GM18507 (cell line): ENCODE measurements around the gene STARD13.

Source experiments
- DNase-seq: peaks from one replicate; pipeline ENCODE4 v3.0.0; 2011; ENCODE audit warnings: low read depth; ENCODE audit not compliant: insufficient read length; ENCODE audit errors: extremely low spot score
- FAIRE-seq: peaks from 2 replicates; lab custom pipeline; 2011; peaks lifted over from hg19 to GRCh38; lab: Jason Lieb, UNC

The STARD13 gene

GRCh38 chr13:33235564-33235963, 50.0 kb downstream of the STARD13 start:
- FAIRE-seq (no peak), DNase-seq (no peak)

GRCh38 chr13:33235078-33235477, 50.5 kb downstream of the STARD13 start:
- no peak for FAIRE-seq
- no peak for DNase-seq

DNA sequence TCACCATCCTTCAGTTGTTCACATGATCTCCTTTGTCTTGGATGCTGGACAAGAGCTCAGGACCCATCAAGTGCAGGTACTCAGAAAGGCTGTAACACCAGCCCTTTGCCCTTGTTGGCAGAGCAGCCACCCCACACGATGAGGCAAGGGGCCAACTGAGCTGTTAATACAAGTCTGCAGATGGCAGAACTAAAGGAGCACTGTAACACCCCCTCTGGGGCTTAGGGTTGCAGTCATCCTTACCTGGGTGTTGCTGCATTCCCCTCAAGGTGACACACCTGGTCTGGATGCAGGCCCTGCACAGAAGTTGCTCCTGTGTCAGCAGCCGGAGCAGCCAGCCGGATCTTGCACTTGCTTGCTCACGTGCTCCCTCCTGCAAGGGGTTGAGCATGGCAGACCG, 52.0 kb downstream of the STARD13 start:
- FAIRE-seq (no peak), DNase-seq (no peak)

GRCh38 chr13:33232883-33233282, 52.7 kb downstream of the STARD13 start:
- DNase-seq (no peak), FAIRE-seq (no peak)

DNA sequence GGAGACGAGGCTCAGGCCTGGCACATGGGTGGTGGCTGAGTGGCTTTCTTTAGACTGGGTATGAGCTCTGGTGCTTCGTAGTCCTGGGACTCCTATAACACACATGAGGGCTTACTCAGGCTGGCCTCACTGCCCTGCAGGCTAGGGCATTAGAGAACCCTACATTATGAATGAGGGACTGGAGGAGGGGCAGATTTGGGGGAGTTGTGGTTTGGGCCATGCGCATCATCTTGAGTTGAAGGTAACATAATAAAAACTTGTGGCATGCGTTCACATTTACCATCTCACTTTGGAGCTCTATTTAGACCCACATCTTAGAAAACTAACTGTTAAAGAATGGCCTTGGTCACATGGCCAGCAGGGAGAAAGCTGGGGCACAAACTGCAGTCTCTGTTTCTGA, 54.2 kb downstream of the STARD13 start:
- FAIRE-seq, result no peak
- no peak for DNase-seq

DNA sequence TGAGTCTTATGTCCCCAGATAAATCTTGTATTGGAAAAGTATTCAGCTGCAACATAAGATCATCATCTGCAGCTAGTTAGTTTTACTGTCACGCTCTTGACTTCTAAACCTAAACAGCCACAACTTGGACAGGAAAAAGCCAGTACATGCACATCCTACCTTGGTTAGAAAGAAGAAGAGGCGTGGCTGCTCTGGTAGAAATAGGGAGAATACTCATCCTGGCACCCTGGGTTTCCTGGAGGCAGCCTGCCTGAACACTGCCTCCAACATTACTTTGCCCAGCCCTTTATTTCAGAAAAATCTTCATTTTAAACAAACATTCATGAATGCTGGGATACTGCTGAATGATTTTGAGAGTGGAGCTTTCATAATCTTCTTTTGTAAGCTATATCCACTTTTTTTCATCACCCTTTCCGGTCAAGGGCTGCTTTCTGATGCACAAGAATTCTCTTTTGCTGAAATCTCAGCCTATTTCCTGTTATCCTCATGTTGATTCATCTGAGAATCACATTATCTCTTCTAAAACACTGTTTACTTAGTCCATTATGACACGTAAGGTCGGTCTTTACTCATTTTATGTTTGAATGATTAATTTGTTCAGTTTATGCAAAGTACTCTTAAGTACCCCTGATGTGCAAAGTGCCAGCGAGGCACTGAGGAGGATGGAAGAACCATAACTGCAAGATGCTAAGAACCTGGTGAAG, 55.2 kb downstream of the STARD13 start:
- no peak for FAIRE-seq
- no peak for DNase-seq

DNA sequence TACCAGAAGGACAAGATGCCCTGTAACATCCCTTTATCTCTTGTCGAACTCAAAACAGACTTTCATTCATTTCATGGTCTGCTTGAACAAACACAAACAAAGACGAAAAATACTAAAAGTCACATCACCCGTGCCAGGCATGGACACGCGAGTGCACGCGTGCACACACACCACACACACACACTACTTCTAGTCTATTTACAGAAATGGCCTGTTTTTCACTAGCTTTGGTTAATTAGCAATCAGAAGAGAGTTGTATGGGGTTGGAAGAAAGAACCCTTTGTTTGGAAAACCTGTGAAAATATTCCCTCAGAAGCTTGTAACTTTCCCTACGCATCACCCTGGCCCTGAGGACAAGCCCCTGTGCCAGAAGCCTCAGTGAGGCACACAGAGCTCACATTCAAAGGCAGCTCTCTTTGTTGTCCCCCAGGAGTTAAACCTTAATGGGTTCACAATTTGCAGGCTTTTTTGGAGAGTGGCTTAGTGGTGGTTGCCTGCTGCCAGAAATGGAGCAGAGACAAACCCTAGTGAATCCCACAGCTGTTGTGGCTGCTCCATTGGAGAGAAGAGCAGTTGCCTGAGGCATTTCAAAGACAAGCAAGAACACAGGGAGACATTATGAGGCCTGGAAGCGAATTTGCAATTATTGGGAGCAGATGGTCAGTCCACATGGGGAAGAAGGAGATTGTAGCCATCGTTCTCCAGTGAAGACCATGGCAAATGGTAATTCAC, 55.9 kb downstream of the STARD13 start:
- FAIRE-seq, result no peak
- DNase-seq, result no peak

DNA sequence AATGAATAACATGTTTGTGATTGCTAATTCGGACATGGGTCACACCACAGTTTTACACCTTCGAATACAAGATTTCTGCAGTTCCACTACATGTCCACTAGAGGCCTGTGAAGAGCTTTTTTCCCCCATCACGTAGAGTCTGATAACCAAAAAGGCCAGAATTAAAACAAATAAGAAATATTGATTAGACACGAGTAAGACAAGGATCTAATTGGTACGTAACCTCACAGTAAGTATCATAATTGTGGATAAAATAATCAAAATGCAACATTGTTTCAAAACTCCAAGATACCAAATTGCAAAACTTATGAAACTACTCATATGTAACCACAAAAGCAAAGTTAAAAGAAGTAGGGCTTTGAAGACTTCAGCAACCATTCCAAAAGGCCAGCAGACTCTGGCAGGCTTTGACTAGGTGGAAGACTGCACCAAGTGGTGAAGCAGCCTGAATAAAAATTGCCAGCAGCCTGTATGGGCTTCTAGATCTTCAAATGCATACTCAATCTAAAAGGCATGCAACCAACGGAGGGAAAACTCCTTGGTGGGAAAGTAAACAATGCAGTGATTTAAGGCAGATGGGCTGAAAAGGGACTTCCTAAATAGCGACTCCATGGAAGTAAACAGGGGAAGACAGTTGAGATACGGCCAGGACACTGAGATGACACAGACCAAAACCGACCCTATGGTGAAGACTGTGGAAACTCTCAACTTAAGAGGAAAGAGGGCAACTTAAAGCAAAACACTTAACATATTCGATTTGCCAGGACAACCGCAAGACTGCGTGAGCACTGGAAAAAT, 56.7 kb downstream of the STARD13 start:
- FAIRE-seq (peak; percentile 61), DNase-seq (no peak)

DNA sequence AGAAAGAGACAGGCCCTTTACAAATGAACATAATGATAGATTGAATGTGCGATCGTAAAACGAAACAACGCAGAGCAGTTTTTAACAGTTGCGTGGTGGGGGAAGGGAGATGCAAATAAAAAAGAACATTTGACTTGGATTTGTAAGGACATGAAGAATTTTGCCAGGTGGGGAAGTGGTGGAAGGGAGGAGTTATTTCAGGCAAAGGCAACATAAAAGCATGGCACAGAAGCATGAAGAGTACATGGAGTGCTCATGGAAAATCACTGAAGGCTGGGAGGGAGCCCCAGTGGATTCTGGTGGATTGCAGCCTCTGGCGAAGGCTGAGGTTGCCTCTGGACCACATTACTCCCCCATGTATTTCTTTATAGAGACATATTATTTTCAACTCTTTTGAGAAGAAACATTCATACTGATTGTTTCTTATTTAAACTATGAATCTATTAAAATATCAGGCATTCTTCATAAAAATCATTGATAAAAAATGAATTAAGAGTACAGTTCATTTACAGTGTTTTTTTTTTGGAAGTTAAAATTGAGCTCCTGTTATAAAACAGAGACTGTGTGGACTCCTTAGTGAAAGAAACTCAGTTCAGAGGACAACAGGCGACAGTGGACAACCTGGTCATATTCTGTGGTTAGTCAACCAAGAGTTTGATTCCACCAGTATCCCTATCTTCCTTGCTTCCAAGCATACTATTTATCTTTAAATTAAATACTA, 57.5 kb downstream of the STARD13 start:
- DNase-seq, result no peak
- no peak for FAIRE-seq

DNA sequence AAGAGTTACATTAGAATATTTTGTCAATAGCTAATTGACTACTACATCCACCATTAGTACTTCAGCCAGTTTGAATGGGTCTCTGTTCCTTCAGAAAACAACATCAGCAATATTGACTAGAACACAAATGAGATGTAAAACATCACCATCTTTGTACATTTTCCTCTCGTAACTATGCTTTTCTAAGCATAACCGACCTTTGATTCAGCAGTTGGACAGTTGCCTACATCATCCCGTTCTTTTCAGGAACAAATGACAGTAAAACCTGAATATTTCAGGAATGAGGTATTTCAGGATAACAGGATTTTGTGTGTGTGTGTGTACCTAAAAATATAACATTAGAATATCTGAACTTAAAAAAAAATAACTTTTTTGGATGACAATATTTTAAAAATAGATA, 60.9 kb downstream of the STARD13 start:
- no peak for FAIRE-seq
- DNase-seq, result no peak

DNA sequence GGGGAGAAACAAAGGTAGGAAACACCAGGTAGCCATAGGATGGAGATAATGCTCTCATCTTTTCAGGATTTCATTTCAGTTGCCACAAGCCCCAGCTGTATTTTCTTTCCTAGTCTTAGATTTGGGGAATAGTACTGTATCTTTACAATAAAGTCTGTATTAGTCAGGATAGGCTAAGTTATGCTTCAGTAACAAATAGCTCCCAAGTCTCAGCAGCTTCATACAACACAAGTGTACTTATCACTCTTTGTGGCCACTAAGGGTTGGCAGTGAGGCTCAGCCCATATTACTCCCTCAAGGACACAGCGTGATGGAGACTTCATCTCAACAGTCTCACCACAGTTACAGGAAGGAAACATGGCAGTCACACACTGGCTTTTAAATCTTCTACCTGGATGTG, 61.4 kb downstream of the STARD13 start:
- no peak for FAIRE-seq
- no peak for DNase-seq

- DNase-seq, result no peak
- FAIRE-seq, result no peak
These were observed 65.6 kb downstream of the STARD13 start for GRCh38 chr13:33219926-33220325.

- FAIRE-seq (no peak), DNase-seq (no peak)
These were observed 67.1 kb downstream of the STARD13 start for GRCh38 chr13:33218426-33218825.

- no peak for FAIRE-seq
- DNase-seq, result no peak
These were observed 67.5 kb downstream of the STARD13 start for GRCh38 chr13:33218020-33218419.

DNA sequence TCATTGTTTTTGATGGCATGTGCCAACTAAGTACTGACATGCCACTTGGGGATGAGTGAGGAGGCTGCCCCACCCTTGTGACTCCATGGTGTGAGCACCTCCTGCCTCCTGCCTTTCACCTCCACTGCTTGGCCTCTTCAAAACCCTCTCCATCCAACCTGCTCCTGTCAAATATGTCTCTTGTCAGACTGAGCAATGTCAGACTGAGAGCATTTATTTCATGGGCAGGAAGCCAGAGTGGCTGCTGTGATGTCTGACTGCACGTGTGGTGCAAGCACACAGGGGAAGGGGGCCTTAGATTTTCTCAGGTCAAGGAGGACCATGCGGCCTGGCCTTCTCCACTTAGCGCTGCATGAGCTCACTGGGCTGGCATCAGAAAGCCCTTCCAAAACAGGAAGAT, 68.3 kb downstream of the STARD13 start:
- FAIRE-seq (no peak), DNase-seq (no peak)

- FAIRE-seq (no peak), DNase-seq (no peak)
These were observed 71.8 kb downstream of the STARD13 start for GRCh38 chr13:33213797-33214196.

DNA sequence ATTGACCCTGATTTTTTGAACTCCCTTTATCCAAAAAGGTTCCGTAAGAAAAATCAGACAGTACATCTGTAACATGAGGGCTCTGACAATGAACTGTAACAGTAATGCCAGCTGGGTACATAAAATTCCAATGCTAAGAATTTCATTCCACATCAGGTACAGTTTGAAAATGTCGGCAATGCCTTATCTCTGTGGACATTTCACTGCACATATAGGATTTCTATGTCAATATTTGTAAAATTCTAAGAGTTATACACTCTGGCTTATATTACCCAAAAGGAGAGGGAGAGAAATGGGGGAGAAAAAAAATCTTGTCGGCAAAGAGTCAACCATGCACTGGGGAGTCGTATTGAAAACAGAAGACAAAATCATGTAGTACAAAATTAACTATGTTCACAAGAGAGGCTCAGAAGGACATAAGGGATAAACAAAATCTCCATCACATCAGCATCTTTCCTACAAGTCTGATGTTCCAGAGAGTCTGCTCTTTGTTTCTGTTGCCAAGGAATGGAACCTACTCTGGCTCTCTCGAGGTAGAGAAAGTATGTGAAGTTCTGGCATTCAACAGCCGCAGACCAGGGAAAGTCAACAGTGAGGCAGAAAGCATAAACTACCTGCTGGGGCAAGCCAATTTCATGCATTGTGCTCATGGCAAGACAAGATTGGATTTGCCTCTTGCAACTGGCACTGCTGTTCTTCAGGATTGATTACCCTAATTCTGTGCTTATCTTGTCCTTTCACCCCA, 72.4 kb downstream of the STARD13 start:
- FAIRE-seq (no peak), DNase-seq (no peak)

DNA sequence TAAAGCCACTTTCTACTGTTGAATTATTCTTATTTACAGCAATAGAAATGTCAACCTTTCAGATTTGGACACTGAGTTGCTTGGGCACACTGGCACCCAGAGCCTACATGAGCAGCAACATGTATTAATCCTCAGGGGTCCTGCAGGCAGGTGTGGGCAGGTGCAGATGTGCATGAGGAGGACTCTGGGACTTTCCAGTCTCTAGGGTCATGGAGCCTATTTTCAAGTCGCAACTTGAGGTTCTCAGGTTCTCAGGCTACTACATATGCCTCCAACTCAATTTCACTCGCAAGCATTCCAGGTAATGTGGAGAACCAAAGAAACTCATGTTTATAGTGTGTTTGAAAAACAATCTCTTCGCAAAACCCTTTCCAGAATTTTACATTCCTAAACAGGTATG, 73.2 kb downstream of the STARD13 start:
- FAIRE-seq, result no peak
- DNase-seq, result no peak

DNA sequence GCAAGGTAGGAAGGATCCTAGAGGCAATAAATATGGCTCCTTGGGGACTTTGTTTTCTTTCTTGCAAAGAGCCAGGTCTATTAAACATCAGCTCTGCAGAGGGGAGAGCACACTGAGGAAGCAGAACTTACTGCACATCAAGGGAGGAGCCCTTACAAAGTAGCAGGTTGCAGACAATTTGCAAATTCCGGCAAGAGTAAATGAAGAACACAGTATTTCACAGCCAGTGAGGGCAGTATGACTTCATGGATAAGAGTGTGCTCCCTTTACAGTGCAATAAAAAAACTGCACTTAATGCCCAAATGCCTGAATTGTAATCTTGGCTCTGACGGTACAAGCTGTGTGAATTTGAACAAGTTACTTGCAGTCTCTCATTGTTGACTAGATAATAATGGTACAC, 75.5 kb downstream of the STARD13 start:
- DNase-seq (no peak), FAIRE-seq (no peak)
